HEK293 (cell line): ENCODE results near the gene GTF3C5.
A peak's percentile ranks its signal among the peaks of the same experiment; 100 is the strongest.

Experiments
- CTCF ChIA-PET: fragments of 350-600 bp; formaldehyde crosslinking; extraction: SDS; loops from one replicate; lab custom pipeline; 2021; ENCODE audit warnings: antibody characterized with exemption; lab: Yijun Ruan, JAX
- POLR2A ChIA-PET: fragments of 300-600 bp; formaldehyde crosslinking; extraction: SDS; loops from one replicate; lab custom pipeline; 2020; ENCODE audit warnings: antibody characterized with exemption, inconsistent platforms; lab: Yijun Ruan, JAX
- H3K27ac ChIP-seq: fragments of 200-500 bp; sonication (Bioruptor generic); 2 replicates; pipeline ENCODE4 v1.5.1; 2014; ENCODE audit warnings: low read depth, low read length, control low read depth, inconsistent platforms; ENCODE audit errors: extremely low read depth
- H3K36me3 ChIP-seq, 2 experiments: fragments of 200-500 bp in 1 of 2; sonication (Bioruptor generic) in 1 of 2; 1 replicate in 1 of 2; 2 replicates in 1 of 2; pipeline ENCODE4 v1.5.1; 2014 to 2017; ENCODE audit warnings: inconsistent platforms in 2 of 2, low read length in 2 of 2; ENCODE audit not compliant: control insufficient read depth in 2 of 2, insufficient read depth in 1 of 2
- H3K4me1 ChIP-seq: fragments of 200-500 bp; sonication (Bioruptor generic); 2 replicates; pipeline ENCODE4 v1.5.1; 2014; ENCODE audit warnings: mild to moderate bottlenecking, low read length, inconsistent platforms; ENCODE audit not compliant: control insufficient read depth, insufficient read depth
- H3K4me3 ChIP-seq: 2 replicates; pipeline ENCODE4 v1.5.1; 2011; ENCODE audit warnings: low read depth, mild to moderate bottlenecking, control low read depth, low read length, moderate library complexity
- H3K9me3 ChIP-seq: fragments of 200-500 bp; sonication (Bioruptor generic); 2 replicates; pipeline ENCODE4 v1.5.1; 2014; ENCODE audit warnings: low read depth, low read length, inconsistent platforms; ENCODE audit not compliant: control insufficient read depth, insufficient read depth
- FEZF1 ChIP-seq: fragments of 450-650 bp; formaldehyde crosslinking; IDR thresholded peaks from 2 replicates; pipeline ENCODE4 v1.5.1; 2016; ENCODE audit warnings: missing biosample characterization, missing genetic modification characterization
- GFI1B ChIP-seq: fragments of 450-650 bp; formaldehyde crosslinking; IDR thresholded peaks from 2 replicates; pipeline ENCODE4 v1.5.1; 2016; ENCODE audit warnings: missing biosample characterization, missing genetic modification characterization
- PRDM1 ChIP-seq: fragments of 450-650 bp; formaldehyde crosslinking; IDR thresholded peaks from 2 replicates; pipeline ENCODE4; 2016; ENCODE audit warnings: missing biosample characterization, missing genetic modification characterization
- REPIN1 ChIP-seq: fragments of 450-650 bp; formaldehyde crosslinking; IDR thresholded peaks from 2 replicates; pipeline ENCODE4 v1.5.1; 2017; ENCODE audit warnings: missing biosample characterization, missing genetic modification characterization, low read depth
- WT1 ChIP-seq: fragments of 450-650 bp; formaldehyde crosslinking; IDR thresholded peaks from 2 replicates; pipeline ENCODE4 v1.5.1; 2016; ENCODE audit warnings: missing biosample characterization, missing genetic modification characterization
- ZBTB10 ChIP-seq: fragments of 450-650 bp; formaldehyde crosslinking; IDR thresholded peaks from 2 replicates; pipeline ENCODE4 v1.5.1; 2016; ENCODE audit warnings: missing biosample characterization, missing genetic modification characterization
- ZBTB17 ChIP-seq: fragments of 450-650 bp; formaldehyde crosslinking; IDR thresholded peaks from 2 replicates; pipeline ENCODE4 v1.5.1; 2016; ENCODE audit warnings: missing biosample characterization, missing genetic modification characterization
- ZFP37 ChIP-seq: fragments of 450-650 bp; formaldehyde crosslinking; IDR thresholded peaks from 2 replicates; pipeline ENCODE4 v1.5.1; 2016; ENCODE audit warnings: missing biosample characterization, missing genetic modification characterization
- ZIC2 ChIP-seq: fragments of 450-650 bp; formaldehyde crosslinking; IDR thresholded peaks from 2 replicates; pipeline ENCODE4 v1.5.1; 2016; ENCODE audit warnings: missing biosample characterization, missing genetic modification characterization
- ZNF133 ChIP-seq: fragments of 450-650 bp; formaldehyde crosslinking; IDR thresholded peaks from 2 replicates; pipeline ENCODE4 v1.5.1; 2016; ENCODE audit warnings: missing biosample characterization, missing genetic modification characterization
- ZNF23 ChIP-seq: fragments of 450-650 bp; formaldehyde crosslinking; IDR thresholded peaks from 2 replicates; pipeline ENCODE4 v1.5.1; 2016; ENCODE audit warnings: missing biosample characterization, missing genetic modification characterization, borderline replicate concordance
- ZNF280D ChIP-seq: fragments of 450-650 bp; formaldehyde crosslinking; IDR thresholded peaks from 2 replicates; pipeline ENCODE4 v1.5.1; 2016; ENCODE audit warnings: missing biosample characterization, missing genetic modification characterization
- ZNF354C ChIP-seq: fragments of 450-650 bp; formaldehyde crosslinking; IDR thresholded peaks from 2 replicates; pipeline ENCODE4 v1.5.1; 2016; ENCODE audit warnings: missing biosample characterization, missing genetic modification characterization, low read depth, borderline replicate concordance
- ZNF366 ChIP-seq: fragments of 450-650 bp; formaldehyde crosslinking; conservative IDR thresholded peaks from 2 replicates; pipeline ENCODE4 v1.5.1; 2016; ENCODE audit warnings: missing biosample characterization, missing genetic modification characterization
- ZNF398 ChIP-seq: fragments of 450-650 bp; formaldehyde crosslinking; IDR thresholded peaks from 2 replicates; pipeline ENCODE4 v1.5.1; 2017; ENCODE audit warnings: missing biosample characterization, missing genetic modification characterization
- ZNF449 ChIP-seq: fragments of 450-650 bp; formaldehyde crosslinking; IDR thresholded peaks from 2 replicates; pipeline ENCODE4 v1.5.1; 2017; ENCODE audit warnings: missing biosample characterization, mild to moderate bottlenecking, missing genetic modification characterization, moderate library complexity
- ZNF501 ChIP-seq: fragments of 450-650 bp; formaldehyde crosslinking; IDR thresholded peaks from 2 replicates; pipeline ENCODE4 v1.5.1; 2016; ENCODE audit warnings: missing biosample characterization, missing genetic modification characterization
- ZNF513 ChIP-seq: fragments of 450-650 bp; IDR thresholded peaks from 2 replicates; pipeline ENCODE4 v1.5.1; 2018; ENCODE audit warnings: missing biosample characterization, missing genetic modification characterization
- ZNF561 ChIP-seq: fragments of 450-650 bp; IDR thresholded peaks from 2 replicates; pipeline ENCODE4 v1.5.1; 2018; ENCODE audit warnings: missing biosample characterization, missing genetic modification characterization, borderline replicate concordance
- ZNF621 ChIP-seq: fragments of 450-650 bp; formaldehyde crosslinking; IDR thresholded peaks from 2 replicates; pipeline ENCODE4 v1.5.1; 2017; ENCODE audit warnings: missing biosample characterization, missing genetic modification characterization
- ZNF837 ChIP-seq: fragments of 450-650 bp; formaldehyde crosslinking; IDR thresholded peaks from 2 replicates; pipeline ENCODE4 v1.5.1; 2016; ENCODE audit warnings: missing biosample characterization, missing genetic modification characterization
- ZNF843 ChIP-seq: fragments of 450-650 bp; formaldehyde crosslinking; IDR thresholded peaks from 2 replicates; pipeline ENCODE4 v1.5.1; 2016; ENCODE audit warnings: missing biosample characterization, missing genetic modification characterization

The GTF3C5 gene

GRCh38 chr9:133076691-133077090 is 45.9 kb downstream of the GTF3C5 start:
- ChIA-PET CTCF (interaction anchor here (0.7 to 3.9 kb wide), 4 partner anchors 36 to 71 kb away, joined by 4 to 30 read pairs (median 6); no protein-coding TSS in a partner anchor), POLR2A (no interaction called here)
- TF ChIP-seq ZNF843 (tag by site-specific recombination) (no peak), ZIC2 (tag by site-specific recombination) (peak; percentile 39; the same call in 1 of the 2 replicates)
- TF ChIP-seq, all 188 proteins: peak for 1
- no peaks in the 10 kb centered on the region for H3K4me1 ChIP-seq
- no peak overlapping the region for H3K4me3 ChIP-seq
- H3K9me3 ChIP-seq = no peaks in the 10 kb centered on the region
- no peak overlapping the region for H3K27ac ChIP-seq
- no peaks in the 10 kb centered on the region for H3K36me3 ChIP-seq

- ChIA-PET POLR2A (interaction anchor here (0.6 to 3.2 kb wide), 2 partner anchors 12 to 48 kb away, joined by 3 to 14 read pairs; partner anchors contain the start of gene GTF3C5), CTCF (interaction anchor here (3.0 kb wide), 1 partner anchor 56 kb away, joined by 13 read pairs; no protein-coding TSS in a partner anchor)
- Histone ChIP-seq H3K9me3 (no peaks in the 10 kb centered on the region), H3K36me3 (no peaks in the 10 kb centered on the region), H3K4me3 (no peak overlapping the region), H3K4me1 (no peaks in the 10 kb centered on the region), H3K27ac (no peak overlapping the region)
- no peak for TF ChIP-seq ZBTB10 (tag by site-specific recombination)
- no peak for TF ChIP-seq FEZF1 (tag by site-specific recombination)
- TF ChIP-seq ZNF513 = no peak
- no peak for TF ChIP-seq ZNF621 (tag by site-specific recombination)
- no peak for TF ChIP-seq ZNF280D (tag by site-specific recombination)
- TF ChIP-seq ZNF501 (tag by site-specific recombination) = no peak
- TF ChIP-seq ZNF366 = no peak
- TF ChIP-seq ZNF561 = no peak
- no peak for TF ChIP-seq ZNF354C (tag by site-specific recombination)
- no peak for TF ChIP-seq ZNF23 (tag by site-specific recombination)
- TF ChIP-seq GFI1B (tag by site-specific recombination) = no peak
- TF ChIP-seq ZNF133 (tag by site-specific recombination) = no peak
Measured at GRCh38 chr9:133078486-133078885, 47.7 kb downstream of the GTF3C5 start.

GRCh38 chr9:133080161-133080560 is 49.4 kb downstream of the GTF3C5 start:
- Histone ChIP-seq H3K4me3 (no peak overlapping the region), H3K36me3 (no peaks in the 10 kb centered on the region), H3K27ac (no peak overlapping the region), H3K9me3 (no peaks in the 10 kb centered on the region), H3K4me1 (no peaks in the 10 kb centered on the region)
- ChIA-PET CTCF (interaction anchor here (1.1 to 3.0 kb wide), 3 partner anchors 23 to 67 kb away, joined by 3 to 13 read pairs (median 7); no protein-coding TSS in a partner anchor), POLR2A (interaction anchor here (3.2 kb wide), 1 partner anchor 50 kb away, joined by 14 read pairs; the partner anchor contains the start of gene GTF3C5)
- TF ChIP-seq ZNF561 (no peak), ZNF398 (no peak), ZNF449 (tag by site-specific recombination) (no peak), WT1 (no peak), ZNF837 (tag by site-specific recombination) (no peak), ZBTB17 (tag by site-specific recombination) (no peak), ZFP37 (no peak), REPIN1 (no peak), PRDM1 (tag by site-specific recombination) (no peak)
